ENCODE measurements around the gene GRAMD2B. TPM values are rescaled to one million over a fixed set of nuclear protein-coding genes. Genes with fewer than 3 reads are reported as not detected.

Gene GRAMD2B
- total RNA-seq, result 102 and 286 TPM in 2 replicates

DNA sequence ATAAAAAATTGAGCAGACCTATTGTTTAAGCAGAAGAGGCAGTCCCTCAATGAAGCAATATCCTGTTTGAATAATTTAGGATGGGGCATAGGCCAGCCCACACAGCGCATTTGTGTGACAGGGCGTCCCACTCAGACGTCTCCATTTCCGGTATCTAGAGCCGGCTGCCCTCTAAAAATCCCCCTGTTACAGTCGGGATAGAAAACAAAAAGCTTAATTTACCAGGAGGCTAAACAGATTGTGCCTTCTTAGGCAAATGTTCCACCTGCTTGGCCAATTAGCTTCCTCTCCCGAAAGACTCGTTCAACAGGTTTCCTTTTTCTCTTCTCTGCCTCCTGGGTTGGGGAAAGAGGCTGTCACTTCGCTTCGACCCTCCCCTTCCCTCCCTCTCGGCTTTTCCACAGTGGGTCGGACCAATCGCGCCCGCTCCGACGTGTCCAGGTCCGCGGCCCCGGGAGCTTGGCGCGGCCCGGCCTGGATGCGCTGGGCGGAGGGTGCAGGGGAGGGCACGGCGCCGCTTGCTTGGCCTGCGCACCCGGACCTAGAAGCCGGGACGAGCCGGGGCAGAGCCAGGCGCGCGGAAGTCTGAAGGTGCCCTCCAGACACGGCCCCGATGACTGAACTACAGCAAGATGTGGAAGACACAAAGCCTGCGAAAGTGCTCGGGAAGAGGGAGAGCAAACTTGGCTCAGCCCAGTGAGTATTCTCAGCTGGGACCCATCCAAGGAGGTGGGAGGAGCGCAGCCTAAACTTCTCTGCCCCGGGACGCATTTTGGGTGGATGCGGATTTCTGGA is at the start of gene GRAMD2B:
GRAMD2B (plus strand) TSS at position 416 of the 795 bp plus-strand sequence; CDS start at position 614, 198 bp downstream.

Other genes starting within 250 kb of the GRAMD2B start
- gene ALDH7A1, start 171.8 kb downstream of the GRAMD2B start, total RNA-seq, result 29.5 and 49.5 TPM in 2 replicates
- 35.1 and 39.7 TPM in 2 replicates for gene PHAX, start 177.5 kb downstream of the GRAMD2B start, total RNA-seq

Measured in placental epithelial cell (primary cell).